Mesodermal cell (in vitro differentiated cells): ENCODE results near the gene TRIM28.

Experiments used
- H3K27ac ChIP-seq: 2 replicates; pipeline ENCODE4 v1.7.0; 2013; ENCODE audit warnings: mild to moderate bottlenecking, low read depth, low read length, moderate library complexity; ENCODE audit not compliant: severe bottlenecking
- H3K36me3 ChIP-seq: 2 replicates; pipeline ENCODE4 v1.7.1; 2013; ENCODE audit warnings: mild to moderate bottlenecking, low read length, moderate library complexity; ENCODE audit not compliant: control insufficient read depth, insufficient read depth
- H3K4me1 ChIP-seq: one replicate; pipeline ENCODE4 v1.7.1; 2013; ENCODE audit warnings: mild to moderate bottlenecking, low read length; ENCODE audit not compliant: insufficient read depth, control insufficient read depth, poor library complexity, severe bottlenecking
- H3K4me3 ChIP-seq: 2 replicates; pipeline ENCODE4 v1.7.0; 2013; ENCODE audit warnings: low read length, control low read depth, mild to moderate bottlenecking; ENCODE audit not compliant: insufficient read depth, poor library complexity, severe bottlenecking; ENCODE audit errors: extremely low read depth
- H3K9me3 ChIP-seq: 2 replicates; pipeline ENCODE4 v1.7.1; 2013; ENCODE audit warnings: mild to moderate bottlenecking, low read length, moderate library complexity; ENCODE audit not compliant: control insufficient read depth
- WGBS, 2 experiments: methylation state at CpG; one replicate each; pipeline ENCODE4 v1.1.5; 2013; ENCODE audit warnings: missing lambda C conversion rate in 2 of 2; ENCODE audit not compliant: insufficient coverage in 2 of 2; 5-methylcytosine and 5-hydroxymethylcytosine counted together

TRIM28 gene

GRCh38 chr19:58513213-58513693, 30.6 kb upstream of the TRIM28 start:
- H3K9me3 ChIP-seq: peaks cover 3% of the 10 kb centered on the region
- no peak overlapping the region for H3K4me3 ChIP-seq
- peak overlapping the region; percentile 36 for H3K27ac ChIP-seq
- H3K36me3 ChIP-seq: peaks cover 43% of the 10 kb centered on the region
- WGBS, 2 experiments: 93 to 99% methylated on average over 7 to 10 of the region's 10 CpGs
- peaks cover 12% of the 10 kb centered on the region for H3K4me1 ChIP-seq

DNA sequence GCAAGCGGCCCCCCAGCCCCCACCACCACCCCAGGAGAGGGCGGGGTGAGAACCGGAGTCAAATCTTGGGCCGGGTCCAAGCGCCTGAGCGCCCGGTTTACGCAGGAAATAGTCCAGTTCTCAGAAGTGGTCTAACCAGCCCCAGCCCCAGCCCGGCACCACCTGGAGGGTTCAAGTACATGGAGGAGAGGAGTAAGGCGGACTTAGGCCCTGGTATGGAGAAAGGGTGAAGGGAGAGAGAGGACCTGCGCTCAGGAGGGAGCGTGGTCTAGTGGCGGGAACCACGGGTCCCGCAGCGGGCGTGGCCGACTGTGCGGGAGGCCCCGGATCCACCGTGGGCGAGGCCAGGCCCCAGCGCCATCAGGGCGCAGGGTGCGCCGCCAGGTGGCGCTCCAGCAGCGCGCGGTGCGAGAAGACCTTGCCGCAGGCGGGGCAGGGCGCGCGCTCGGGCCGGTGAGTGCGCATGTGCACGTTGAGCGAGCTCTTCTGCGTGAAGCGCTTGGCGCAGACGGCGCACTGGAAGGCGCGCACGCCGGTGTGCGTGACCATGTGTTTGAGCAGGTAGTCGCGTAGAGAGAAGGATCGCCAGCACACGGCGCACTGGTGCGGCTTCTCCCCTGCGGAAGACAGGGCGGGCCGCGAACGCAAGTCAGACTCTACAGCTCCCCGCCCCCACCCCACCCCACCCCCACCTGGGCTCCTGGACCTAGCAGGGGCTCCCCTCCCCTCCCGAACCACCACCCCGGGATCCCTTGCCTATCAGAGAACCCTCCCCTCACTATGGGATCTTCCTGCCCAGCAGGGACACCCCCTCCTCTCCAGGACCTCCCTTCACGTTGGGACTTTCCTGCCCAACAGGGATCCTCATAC, 29.9 kb upstream of the TRIM28 start:
- H3K9me3 ChIP-seq: no peaks in the 10 kb centered on the region
- peaks cover 12% of the 10 kb centered on the region for H3K4me1 ChIP-seq
- H3K4me3 ChIP-seq: peak overlapping the region; percentile 23
- WGBS, 2 experiments: 23 to 40% methylated on average over 41 to 51 of the region's 66 CpGs
- peak overlapping the region; percentile 36 for H3K27ac ChIP-seq
- H3K36me3 ChIP-seq: peaks cover 43% of the 10 kb centered on the region

GRCh38 chr19:58514564-58515022, 29.3 kb upstream of the TRIM28 start:
- no peaks in the 10 kb centered on the region for H3K9me3 ChIP-seq
- H3K4me3 ChIP-seq: peak overlapping the region; percentile 23
- H3K27ac ChIP-seq: no peak overlapping the region
- peaks cover 12% of the 10 kb centered on the region for H3K4me1 ChIP-seq
- H3K36me3 ChIP-seq: peaks cover 43% of the 10 kb centered on the region
- WGBS, 2 experiments: 100% methylated on average over 1 of the region's 3 CpGs

GRCh38 chr19:58515259-58515658, 28.6 kb upstream of the TRIM28 start:
- peaks cover 43% of the 10 kb centered on the region for H3K36me3 ChIP-seq
- H3K4me3 ChIP-seq: no peak overlapping the region
- H3K4me1 ChIP-seq: peaks cover 12% of the 10 kb centered on the region
- WGBS, 2 experiments: no CpG with 5 or more reads among the region's 2 CpGs
- no peak overlapping the region for H3K27ac ChIP-seq
- H3K9me3 ChIP-seq: no peaks in the 10 kb centered on the region

GRCh38 chr19:58516246-58516836, 27.5 kb upstream of the TRIM28 start:
- WGBS, 2 experiments: 87 to 91% methylated on average over 18 to 21 of the region's 25 CpGs

DNA sequence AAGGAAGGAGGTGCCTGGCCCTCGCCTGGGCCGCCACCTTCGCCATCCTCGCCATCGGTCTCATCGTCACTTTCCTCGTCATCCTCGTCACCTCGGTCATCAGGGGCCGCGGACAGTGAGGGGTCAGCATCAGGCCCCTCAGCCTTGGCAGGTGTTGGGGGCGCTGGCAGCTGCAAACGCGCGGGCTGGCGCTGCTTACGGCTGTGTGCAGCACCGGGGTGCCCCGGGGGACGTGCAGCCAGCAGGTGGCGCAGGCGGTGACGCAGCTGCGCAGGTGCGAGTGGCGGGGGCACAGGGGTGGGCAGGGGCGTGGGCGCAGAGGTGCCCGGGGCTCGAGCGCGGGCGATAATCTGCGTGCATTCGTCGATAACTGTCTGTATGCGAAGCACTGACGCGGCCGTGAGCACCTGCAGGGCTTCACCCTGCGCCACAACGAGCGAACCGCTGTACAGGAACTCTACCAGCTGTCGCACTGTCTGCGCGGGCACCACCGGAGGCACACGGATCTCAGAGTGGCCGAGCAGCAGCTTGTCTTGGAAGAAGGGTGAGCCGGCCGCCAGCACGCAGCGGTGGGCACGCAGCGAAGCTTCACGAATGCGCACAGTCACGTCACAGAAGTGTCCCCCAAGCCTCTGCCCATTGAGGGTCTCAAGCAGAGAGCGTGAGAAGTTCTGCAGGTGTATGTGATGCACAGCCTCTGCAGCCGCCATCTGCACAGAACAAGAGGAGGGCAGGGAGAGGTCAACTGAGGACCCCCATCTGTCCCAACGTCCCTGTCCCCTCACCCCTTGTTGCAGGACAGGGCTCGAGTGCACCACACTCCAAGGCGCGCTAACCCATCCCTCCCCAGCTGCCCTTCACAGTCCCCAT, 26.7 kb upstream of the TRIM28 start:
- peaks cover 43% of the 10 kb centered on the region for H3K36me3 ChIP-seq
- no peak overlapping the region for H3K4me3 ChIP-seq
- H3K9me3 ChIP-seq: no peaks in the 10 kb centered on the region
- H3K27ac ChIP-seq: no peak overlapping the region
- peaks cover 15% of the 10 kb centered on the region for H3K4me1 ChIP-seq
- 95 to 97% methylated on average over 49 to 64 of the region's 65 CpGs for WGBS, 2 experiments

More at GRCh38 chr19:58516246-58516836, 27.5 kb upstream of the TRIM28 start:
- peaks cover 43% of the 10 kb centered on the region for H3K36me3 ChIP-seq
- no peak overlapping the region for H3K4me3 ChIP-seq
- no peak overlapping the region for H3K27ac ChIP-seq
- H3K9me3 ChIP-seq: no peaks in the 10 kb centered on the region
- peaks cover 15% of the 10 kb centered on the region for H3K4me1 ChIP-seq

DNA sequence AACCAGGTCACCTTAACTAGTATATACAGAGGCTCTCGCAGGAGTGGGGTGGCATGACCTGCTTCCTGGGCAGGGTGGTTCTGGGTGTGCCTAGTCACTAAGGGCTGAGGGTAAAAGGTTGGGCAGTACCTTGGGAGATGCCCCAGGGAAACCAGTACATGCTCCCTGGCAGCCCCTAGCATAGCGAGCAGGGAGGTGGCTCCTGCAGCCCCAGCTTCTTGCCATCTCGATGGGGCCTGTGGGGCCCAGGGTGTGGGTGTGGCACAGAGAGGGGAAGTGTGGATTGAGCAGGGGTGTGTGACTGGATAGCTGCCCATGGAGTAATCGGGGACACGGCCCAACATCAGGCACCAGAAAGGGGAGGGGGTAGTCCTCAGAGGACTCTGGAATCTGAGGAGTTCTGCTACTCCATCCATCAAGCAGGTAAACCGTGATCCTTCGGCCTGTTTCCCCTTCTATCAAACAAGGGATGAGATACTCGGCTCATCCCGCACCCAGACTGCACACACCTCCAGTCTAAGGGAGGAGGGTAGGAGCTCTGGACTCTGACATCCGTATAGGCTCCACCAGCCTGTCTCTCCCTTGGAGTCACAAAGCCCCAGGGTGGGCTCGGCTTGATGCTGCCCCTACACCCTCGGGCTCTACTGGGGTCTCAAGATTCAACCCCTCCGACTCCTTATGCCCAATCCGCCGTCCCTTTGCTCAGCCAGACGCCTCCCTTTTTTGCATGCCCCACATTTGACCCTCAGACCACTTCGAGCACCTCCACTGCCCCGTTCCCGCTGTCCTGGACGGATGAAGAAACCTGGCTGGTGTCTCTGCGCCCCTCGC, 25.4 kb upstream of the TRIM28 start:
- WGBS, 2 experiments: 36 to 39% methylated on average over 9 to 16 of the region's 22 CpGs
- H3K4me1 ChIP-seq: peaks cover 15% of the 10 kb centered on the region
- peak overlapping the region; percentile 97 for H3K27ac ChIP-seq
- H3K9me3 ChIP-seq: no peaks in the 10 kb centered on the region
- peak overlapping the region; percentile 93 for H3K4me3 ChIP-seq
- H3K36me3 ChIP-seq: peaks cover 35% of the 10 kb centered on the region

- Histone ChIP-seq H3K27ac (peak overlapping the region; percentile 97), H3K9me3 (no peaks in the 10 kb centered on the region), H3K4me1 (peaks cover 15% of the 10 kb centered on the region), H3K36me3 (peaks cover 32% of the 10 kb centered on the region), H3K4me3 (peak overlapping the region; percentile 93)
- WGBS, 2 experiments: 0 to 1% methylated on average over 13 to 14 of the region's 14 CpGs
Measured at GRCh38 chr19:58519087-58519354, 24.8 kb upstream of the TRIM28 start.

DNA sequence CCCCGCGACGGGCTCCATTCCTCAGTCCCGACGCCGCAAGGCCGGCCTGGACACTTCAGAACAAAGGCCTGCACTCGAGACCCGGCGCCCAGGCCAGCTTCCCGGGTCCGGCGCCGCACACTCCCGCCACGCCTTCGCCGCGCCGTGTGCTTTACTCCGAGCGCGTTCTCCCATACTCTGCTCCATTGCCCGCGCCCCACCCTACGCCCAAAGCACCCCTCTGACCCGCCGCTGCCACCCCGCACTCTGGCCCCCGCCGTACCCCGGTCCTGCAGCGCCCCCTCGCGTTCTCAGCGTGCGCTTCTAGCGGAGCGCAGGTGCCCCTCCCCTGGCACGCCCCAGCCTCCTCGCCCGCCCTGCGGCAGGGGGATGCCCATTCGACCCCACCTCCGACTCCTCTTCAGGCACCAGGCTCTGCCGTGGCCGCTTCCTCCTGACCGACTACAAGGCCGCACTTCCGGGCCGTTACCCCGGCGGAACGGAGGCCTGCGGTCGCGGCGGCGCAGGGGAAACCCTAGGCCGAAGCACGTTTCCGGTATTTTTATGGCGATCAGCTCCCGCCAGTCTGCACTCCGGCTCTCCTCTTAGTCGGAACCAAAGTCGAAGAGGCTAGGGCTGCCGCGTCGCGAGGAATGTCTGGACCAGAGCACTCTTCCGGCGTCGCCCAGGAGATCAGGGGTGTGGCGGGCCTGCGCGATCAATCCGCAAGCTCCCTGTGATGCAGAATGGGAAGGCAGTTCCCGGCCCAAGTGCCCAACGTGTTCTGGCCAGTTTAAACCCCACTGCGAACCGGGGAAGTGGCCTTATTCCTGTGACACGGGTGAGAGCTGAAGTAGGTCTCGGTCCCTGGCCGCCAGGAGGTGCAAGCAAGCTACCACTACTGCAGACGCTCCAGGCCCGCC, 24.3 kb upstream of the TRIM28 start, which contains the start of gene ZBTB45:
TSS of gene ZBTB45 (minus strand) at position 456 of the 902 bp plus-strand sequence. CDS start 2,137 bp downstream, outside the sequence.
- peaks cover 12% of the 10 kb centered on the region for H3K4me1 ChIP-seq
- 0% methylated on average over 72 to 86 of the region's 87 CpGs for WGBS, 2 experiments
- peak within 1 kb of the TSS; percentile 97 for H3K27ac ChIP-seq
- H3K4me3 ChIP-seq: peak within 1 kb of the TSS; percentile 93
- H3K9me3 ChIP-seq: no peaks in the 10 kb centered on the region
- peaks cover 29% of the 10 kb centered on the region for H3K36me3 ChIP-seq
